ENCODE data around the gene SDK1. TPM values are rescaled to one million over a fixed set of nuclear protein-coding genes. Genes with fewer than 3 reads are reported as not detected.

The SDK1 gene
- total RNA-seq, 1 experiment from 2014 or later, result 7.1 TPM

DNA sequence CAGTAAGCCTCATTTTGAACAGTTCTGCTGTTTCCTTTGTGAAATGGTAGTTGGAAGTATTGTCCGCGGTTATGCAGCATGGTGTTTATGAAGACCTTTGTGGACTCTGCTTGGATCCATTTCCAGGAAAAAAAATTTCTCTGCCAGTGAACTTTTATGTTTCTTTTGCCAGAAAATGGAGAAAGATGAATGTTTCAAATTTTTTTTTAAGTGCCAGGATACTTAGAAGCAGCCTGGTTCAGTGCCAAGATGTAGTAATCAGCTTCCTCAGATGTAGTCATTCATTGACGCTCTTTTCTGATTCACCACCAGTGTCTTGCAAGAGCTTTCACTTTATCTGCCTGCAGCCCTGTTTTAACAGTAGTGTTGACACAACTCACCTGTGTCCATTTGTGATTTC is 258.2 kb downstream of the SDK1 start:
- Mint-ChIP-seq H3K27ac (ENCODE audit: unreplicated experiment) (peak overlapping the region; percentile 40), H3K27me3 (ENCODE audit: insufficient read depth, unreplicated experiment) (no peaks in the 10 kb centered on the region), H3K4me3 (ENCODE audit: unreplicated experiment) (peak overlapping the region; percentile 46), H3K4me1 (ENCODE audit: low read depth, unreplicated experiment) (peaks cover 21% of the 10 kb centered on the region), H3K36me3 (ENCODE audit: insufficient read depth, unreplicated experiment) (no peaks in the 10 kb centered on the region), H3K9me3 (ENCODE audit: unreplicated experiment) (peaks cover 35% of the 10 kb centered on the region)
- CTCF ChIA-PET, result interaction anchor here (0.7 kb wide), 1 partner anchor 72 kb away, joined by 6 read pairs; no protein-coding TSS in a partner anchor
- Histone ChIP-seq H3K4me1 (peaks cover 43% of the 10 kb centered on the region), H3K9me3 (peaks cover 36% of the 10 kb centered on the region; the same call in 1 of the 2 replicates), H3K4me3 (ENCODE audit: low read depth, low read length) (no peak overlapping the region), H3K27me3 (replicated peaks; ENCODE audit: control insufficient read depth, insufficient read depth, low read length) (no peaks in the 10 kb centered on the region), H3K36me3 (ENCODE audit: control insufficient read depth, insufficient read depth, low read length) (no peaks in the 10 kb centered on the region)
- POLR2A ChIA-PET, result no interaction called here
- TF ChIP-seq, protein P1, sequence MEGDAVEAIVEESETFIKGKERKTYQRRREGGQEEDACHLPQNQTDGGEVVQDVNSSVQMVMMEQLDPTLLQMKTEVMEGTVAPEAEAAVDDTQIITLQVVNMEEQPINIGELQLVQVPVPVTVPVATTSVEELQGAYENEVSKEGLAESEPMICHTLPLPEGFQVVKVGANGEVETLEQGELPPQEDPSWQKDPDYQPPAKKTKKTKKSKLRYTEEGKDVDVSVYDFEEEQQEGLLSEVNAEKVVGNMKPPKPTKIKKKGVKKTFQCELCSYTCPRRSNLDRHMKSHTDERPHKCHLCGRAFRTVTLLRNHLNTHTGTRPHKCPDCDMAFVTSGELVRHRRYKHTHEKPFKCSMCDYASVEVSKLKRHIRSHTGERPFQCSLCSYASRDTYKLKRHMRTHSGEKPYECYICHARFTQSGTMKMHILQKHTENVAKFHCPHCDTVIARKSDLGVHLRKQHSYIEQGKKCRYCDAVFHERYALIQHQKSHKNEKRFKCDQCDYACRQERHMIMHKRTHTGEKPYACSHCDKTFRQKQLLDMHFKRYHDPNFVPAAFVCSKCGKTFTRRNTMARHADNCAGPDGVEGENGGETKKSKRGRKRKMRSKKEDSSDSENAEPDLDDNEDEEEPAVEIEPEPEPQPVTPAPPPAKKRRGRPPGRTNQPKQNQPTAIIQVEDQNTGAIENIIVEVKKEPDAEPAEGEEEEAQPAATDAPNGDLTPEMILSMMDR (IDR thresholded peaks at IDR 0.05; ENCODE audit: insufficient read depth in 1 of 2, low read depth in 1 of 2, low read length in 1 of 2, severe bottlenecking in 1 of 2, unreplicated experiment in 1 of 2), result no peak
- intact Hi-C loops (cut with micrococcal nuclease; ENCODE audit: unreplicated experiment), result no loop called here
- DNase-seq, result peak in 1 of 2 experiments; percentile 50
- no TSS peak for BruUV-seq (replicated peaks)

GRCh38 chr7:3560495-3560894 is 259.4 kb downstream of the SDK1 start:
- peaks cover 21% of the 10 kb centered on the region for H3K4me1 Mint-ChIP-seq (ENCODE audit: low read depth, unreplicated experiment)
- Histone ChIP-seq H3K4me3 (ENCODE audit: low read depth, low read length) (no peak overlapping the region), H3K9me3 (peaks cover 28% of the 10 kb centered on the region; the same call in 1 of the 2 replicates), H3K27me3 (replicated peaks; ENCODE audit: control insufficient read depth, insufficient read depth, low read length) (no peaks in the 10 kb centered on the region), H3K4me1 (peaks cover 43% of the 10 kb centered on the region), H3K36me3 (ENCODE audit: control insufficient read depth, insufficient read depth, low read length) (no peaks in the 10 kb centered on the region)
- H3K9me3 Mint-ChIP-seq (ENCODE audit: unreplicated experiment), result peaks cover 29% of the 10 kb centered on the region
- intact Hi-C loops (cut with micrococcal nuclease; ENCODE audit: unreplicated experiment), result no loop called here
- H3K27me3 Mint-ChIP-seq (ENCODE audit: insufficient read depth, unreplicated experiment), result no peaks in the 10 kb centered on the region
- no peak overlapping the region for H3K4me3 Mint-ChIP-seq (ENCODE audit: unreplicated experiment)
- BruUV-seq (replicated peaks), result no TSS peak
- no peak for DNase-seq
- ChIA-PET CTCF (no interaction called here), POLR2A (no interaction called here)
- no peaks in the 10 kb centered on the region for H3K36me3 Mint-ChIP-seq (ENCODE audit: insufficient read depth, unreplicated experiment)
- H3K27ac Mint-ChIP-seq (ENCODE audit: unreplicated experiment), result peak overlapping the region; percentile 87
- TF ChIP-seq, protein P1 (IDR thresholded peaks at IDR 0.05; ENCODE audit: insufficient read depth in 1 of 2, low read depth in 1 of 2, low read length in 1 of 2, severe bottlenecking in 1 of 2, unreplicated experiment in 1 of 2), result no peak

- Mint-ChIP-seq H3K4me3 (ENCODE audit: unreplicated experiment) (no peak overlapping the region), H3K27ac (ENCODE audit: unreplicated experiment) (peak overlapping the region; percentile 87), H3K4me1 (ENCODE audit: low read depth, unreplicated experiment) (peaks cover 21% of the 10 kb centered on the region), H3K9me3 (ENCODE audit: unreplicated experiment) (peaks cover 26% of the 10 kb centered on the region), H3K36me3 (ENCODE audit: insufficient read depth, unreplicated experiment) (no peaks in the 10 kb centered on the region), H3K27me3 (ENCODE audit: insufficient read depth, unreplicated experiment) (no peaks in the 10 kb centered on the region)
- H3K9me3 ChIP-seq, result peaks cover 28% of the 10 kb centered on the region; the same call in 1 of the 2 replicates
- no peaks in the 10 kb centered on the region for H3K36me3 ChIP-seq (ENCODE audit: control insufficient read depth, insufficient read depth, low read length)
- POLR2A ChIA-PET, result no interaction called here
- no TSS peak for BruUV-seq (replicated peaks)
- H3K27me3 ChIP-seq (replicated peaks; ENCODE audit: control insufficient read depth, insufficient read depth, low read length), result no peaks in the 10 kb centered on the region
- peaks cover 43% of the 10 kb centered on the region for H3K4me1 ChIP-seq
- H3K4me3 ChIP-seq (ENCODE audit: low read depth, low read length), result no peak overlapping the region
- CTCF ChIA-PET, result no interaction called here
- intact Hi-C loops (cut with micrococcal nuclease; ENCODE audit: unreplicated experiment), result loop anchor here (1.0 kb wide), 1 partner anchor 80 kb away; no protein-coding TSS in a partner anchor
- DNase-seq, result peak; percentile 65 to 70
- TF ChIP-seq, protein P1 (IDR thresholded peaks at IDR 0.05; ENCODE audit: insufficient read depth in 1 of 2, low read depth in 1 of 2, low read length in 1 of 2, severe bottlenecking in 1 of 2, unreplicated experiment in 1 of 2), result no peak
Measured at GRCh38 chr7:3561932-3562331, 260.9 kb downstream of the SDK1 start.

Data from Caco-2 (cell line).